Measurements from ENCODE around the gene CDKN2D.

DNA sequence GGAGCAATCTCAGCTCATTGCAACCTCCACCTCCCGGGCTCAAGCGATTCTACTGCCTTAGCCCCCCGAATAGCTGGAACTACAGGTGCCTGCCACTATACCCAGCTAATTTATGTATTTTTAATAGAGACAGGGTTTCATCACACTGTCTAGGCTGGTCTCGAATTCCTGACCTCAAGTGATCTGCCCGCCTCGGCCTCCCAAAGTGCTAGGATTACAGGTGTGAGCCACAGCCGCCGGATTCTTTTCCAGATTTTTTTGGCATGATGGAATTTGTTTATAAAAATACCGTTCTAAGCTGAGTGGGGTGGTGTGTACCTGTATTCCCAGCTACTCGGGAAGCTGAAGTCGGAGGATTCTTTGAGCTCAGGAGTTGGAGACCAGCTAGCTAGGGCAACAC, 31.1 kb downstream of the CDKN2D start:
- TF ChIP-seq POLR2AphosphoS5 (IDR thresholded peaks at IDR 0.05; ENCODE audit: low read depth, low read length), result no peak
- no peak for TF ChIP-seq BACH1 (IDR thresholded peaks at IDR 0.05; ENCODE audit: low read length)
- TF ChIP-seq, protein P1, sequence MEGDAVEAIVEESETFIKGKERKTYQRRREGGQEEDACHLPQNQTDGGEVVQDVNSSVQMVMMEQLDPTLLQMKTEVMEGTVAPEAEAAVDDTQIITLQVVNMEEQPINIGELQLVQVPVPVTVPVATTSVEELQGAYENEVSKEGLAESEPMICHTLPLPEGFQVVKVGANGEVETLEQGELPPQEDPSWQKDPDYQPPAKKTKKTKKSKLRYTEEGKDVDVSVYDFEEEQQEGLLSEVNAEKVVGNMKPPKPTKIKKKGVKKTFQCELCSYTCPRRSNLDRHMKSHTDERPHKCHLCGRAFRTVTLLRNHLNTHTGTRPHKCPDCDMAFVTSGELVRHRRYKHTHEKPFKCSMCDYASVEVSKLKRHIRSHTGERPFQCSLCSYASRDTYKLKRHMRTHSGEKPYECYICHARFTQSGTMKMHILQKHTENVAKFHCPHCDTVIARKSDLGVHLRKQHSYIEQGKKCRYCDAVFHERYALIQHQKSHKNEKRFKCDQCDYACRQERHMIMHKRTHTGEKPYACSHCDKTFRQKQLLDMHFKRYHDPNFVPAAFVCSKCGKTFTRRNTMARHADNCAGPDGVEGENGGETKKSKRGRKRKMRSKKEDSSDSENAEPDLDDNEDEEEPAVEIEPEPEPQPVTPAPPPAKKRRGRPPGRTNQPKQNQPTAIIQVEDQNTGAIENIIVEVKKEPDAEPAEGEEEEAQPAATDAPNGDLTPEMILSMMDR (IDR thresholded peaks at IDR 0.05; ENCODE audit: control extremely low read depth in 1 of 3, insufficient read depth in 1 of 3, low read depth in 1 of 3, low read length in 3 of 3), result no peak
- no peak for TF ChIP-seq SP4 (IDR thresholded peaks at IDR 0.05; ENCODE audit: low read length)

All from H1 (cell line).